Non-pigmented ciliary epithelial cell (primary cell): Measurements from ENCODE around the gene GINS1.
A peak's percentile ranks its signal among the peaks of the same experiment; 100 is the strongest.
"Not testable (repeated sequence)": the region's sequence is repeated elsewhere in the genome, so short reads cannot be mapped to it uniquely, and the experiment has no call there.

ENCODE experiments used
- DNase-seq: peaks from one replicate; pipeline ENCODE4 v3.0.0-alpha.2; 2010; ENCODE audit warnings: low read depth

GINS1 gene

GRCh38 chr20:25389858-25390537, 17.5 kb upstream of the GINS1 start:
- DNase-seq = no peak

- DNase-seq = peak; percentile 67
Observed at GRCh38 chr20:25390538-25391528, 16.6 kb upstream of the GINS1 start, which contains the start of gene ABHD12. Gene ABHD12, minus strand, starts transcription at chr20:25390835. Its CDS starts 132 bp downstream, at chr20:25390703.

GRCh38 chr20:25394276-25394675, 13.2 kb upstream of the GINS1 start:
- no peak for DNase-seq

- DNase-seq = no peak
Observed at GRCh38 chr20:25394996-25395395, 12.5 kb upstream of the GINS1 start.

DNA sequence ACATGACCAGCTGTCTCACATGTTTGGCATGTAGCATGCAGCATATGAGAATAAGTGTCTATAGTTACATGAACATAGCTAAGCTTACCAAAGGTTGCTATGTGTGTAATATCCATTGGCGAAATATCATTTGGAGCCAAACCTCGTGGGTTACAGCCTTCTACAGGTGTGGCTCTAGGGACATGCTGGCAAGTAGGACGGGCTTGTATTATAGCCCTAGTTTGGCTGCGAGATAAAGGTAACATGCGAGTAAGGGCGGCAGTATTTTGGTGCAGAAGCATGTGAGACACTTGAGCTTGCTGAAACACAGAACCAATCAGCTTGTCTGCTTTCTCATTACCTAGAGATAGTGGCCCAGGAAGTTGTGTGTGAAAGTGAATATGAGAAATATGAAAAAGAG, 10.4 kb upstream of the GINS1 start:
- DNase-seq = no peak

DNA sequence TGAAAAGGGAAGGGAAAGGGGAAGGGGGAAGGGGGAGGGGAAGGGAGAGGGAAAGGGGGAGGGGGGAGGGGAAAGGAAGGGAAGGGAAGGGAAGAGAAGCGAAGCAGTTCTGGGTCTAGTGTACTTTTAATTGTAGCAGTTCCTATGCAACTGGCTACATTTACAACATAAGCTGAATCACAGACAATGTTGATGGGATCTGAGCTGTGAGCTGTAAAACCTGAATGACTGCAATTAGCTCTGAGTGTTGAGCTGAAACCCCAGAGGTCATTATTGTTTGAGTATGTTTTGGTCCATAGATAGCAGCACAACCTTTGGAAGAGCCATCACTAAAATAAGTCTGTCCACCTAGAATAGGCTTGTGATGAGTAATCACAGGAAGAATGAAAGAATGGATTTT, 9.7 kb upstream of the GINS1 start:
- no peak for DNase-seq

DNA sequence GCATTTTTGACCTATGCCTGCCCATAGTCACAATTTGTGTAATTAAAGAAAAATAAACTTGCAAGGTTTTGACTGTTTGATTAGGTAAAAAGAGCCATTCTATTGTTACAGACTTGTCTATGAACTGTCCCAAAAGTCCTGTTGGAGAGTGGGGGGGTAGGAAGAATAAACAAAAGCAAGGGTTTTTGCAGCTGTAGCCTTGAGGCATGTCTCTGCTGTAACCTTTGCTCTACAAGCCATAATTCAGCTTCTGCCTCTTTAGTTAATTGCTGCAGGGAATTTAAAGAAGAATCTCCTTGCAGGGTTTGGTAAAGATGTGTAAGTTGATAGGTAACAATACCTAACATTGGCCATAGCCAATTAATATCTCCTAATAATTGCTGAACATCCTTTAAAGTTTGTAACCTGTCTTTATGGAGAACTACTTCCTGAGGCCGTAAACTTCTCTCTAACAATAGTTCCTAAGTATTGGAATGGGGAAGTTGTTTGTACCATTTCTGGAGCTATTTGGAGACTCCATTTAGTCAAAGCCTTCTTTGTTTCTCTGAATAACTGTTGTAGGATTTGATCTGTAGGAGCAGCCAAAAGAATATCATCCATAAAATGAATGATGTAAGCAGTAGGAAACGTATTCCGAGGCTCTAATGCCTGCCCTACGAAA, 9.0 kb upstream of the GINS1 start:
- DNase-seq = no peak

DNA sequence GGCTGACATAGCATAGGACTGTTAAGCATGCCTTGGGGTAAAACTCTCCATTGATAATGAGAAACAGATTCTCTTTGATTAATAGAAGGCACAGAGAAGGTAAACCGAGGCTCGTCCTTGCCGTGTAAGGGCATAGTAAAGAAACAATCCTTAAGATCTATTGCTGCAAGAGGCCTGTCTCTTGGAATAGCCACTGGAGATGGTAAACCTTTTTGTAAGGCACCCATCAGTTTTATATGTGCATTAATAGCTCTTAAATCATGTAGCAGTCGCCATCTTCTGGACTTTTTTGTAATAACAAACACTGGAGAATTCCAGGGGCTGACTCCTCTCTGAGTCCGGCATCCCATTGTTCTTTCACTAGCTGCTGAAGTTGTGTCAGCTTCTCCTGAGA, 8.4 kb upstream of the GINS1 start:
- peak; percentile 40 for DNase-seq

DNA sequence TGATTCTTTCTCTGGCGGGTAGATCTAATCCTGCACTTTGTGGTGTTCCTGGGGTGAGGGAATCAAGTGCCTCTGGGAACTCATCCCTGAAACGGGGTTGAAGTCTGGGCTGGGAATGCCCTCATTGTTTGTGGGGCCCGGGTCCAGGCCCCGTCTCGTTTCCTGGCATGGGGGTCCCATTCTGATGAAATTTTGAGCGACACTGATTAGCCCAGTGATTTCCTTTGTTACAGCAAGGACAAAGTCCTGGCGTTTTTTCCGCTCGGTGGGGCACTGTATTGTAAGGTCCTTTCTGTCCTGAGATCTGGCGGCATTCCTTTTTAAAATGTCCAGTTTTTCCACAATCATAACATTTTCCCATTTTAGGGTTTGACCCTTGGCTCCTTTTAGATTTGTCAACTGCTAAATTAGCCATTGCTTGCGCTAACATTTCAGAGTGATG, 7.2 kb upstream of the GINS1 start:
- not testable (repeated sequence) for DNase-seq

- DNase-seq = no peak
Observed at GRCh38 chr20:25402583-25402982, 4.9 kb upstream of the GINS1 start.

DNA sequence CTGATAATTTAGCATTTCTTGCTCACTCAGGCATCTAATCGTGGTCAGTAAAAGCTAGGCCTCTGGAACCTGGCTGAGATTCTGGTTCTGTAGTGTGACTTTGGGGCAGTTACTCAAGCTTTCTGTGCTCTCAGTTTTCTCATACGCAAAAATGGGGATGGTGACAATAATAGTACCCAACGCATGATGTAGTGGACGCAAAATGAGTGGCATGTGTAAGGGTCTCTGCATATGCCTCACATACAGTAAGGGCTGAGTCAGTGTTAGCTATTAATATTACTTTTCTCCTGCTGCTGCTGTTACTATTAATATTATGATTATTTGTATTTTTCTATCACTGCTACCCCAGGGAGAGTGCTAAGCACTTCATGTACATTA, 686 bp downstream of the GINS1 start:
- DNase-seq = no peak

DNA sequence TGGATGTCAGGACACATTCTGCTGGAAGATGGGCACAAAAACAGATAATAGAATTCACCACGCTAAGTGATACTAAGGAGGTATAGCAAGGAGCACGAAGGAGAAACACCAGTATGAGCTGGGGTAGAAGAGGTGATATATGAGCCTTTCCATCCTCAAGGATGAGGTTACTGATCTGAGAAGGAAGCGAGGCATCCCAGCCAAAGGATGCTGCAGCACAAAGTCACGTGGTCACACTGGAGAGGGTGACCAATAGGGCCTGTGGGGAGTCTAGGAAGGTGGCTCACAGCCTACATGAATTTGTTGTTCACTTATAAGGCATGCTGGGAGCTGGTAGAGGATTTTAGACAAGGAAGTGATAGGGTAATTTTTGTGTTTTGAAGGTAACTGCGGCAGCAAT, 1.4 kb downstream of the GINS1 start:
- no peak for DNase-seq

DNA sequence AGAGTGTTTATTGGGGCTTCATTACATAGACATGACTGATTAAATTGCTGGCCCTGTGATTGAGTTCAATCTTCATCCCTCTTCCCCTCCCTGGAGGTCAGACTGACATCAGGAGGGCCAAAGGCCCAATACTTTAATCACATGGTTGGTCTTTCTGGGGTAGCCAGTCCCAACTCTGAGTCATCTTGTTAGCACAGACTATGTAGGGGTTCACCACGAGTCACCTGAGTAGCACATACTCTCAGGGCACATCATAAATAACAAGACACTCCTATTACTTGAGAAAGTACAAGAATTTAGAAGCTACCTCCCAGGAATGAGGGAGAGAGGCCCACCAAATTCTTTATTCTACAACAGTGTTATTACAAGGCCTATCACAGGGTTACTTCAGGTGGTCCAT, 11.3 kb downstream of the GINS1 start:
- DNase-seq = no peak

- no peak for DNase-seq
Observed at GRCh38 chr20:25421102-25421501, 13.6 kb downstream of the GINS1 start.

GRCh38 chr20:25422032-25422431, 14.6 kb downstream of the GINS1 start:
- no peak for DNase-seq

DNA sequence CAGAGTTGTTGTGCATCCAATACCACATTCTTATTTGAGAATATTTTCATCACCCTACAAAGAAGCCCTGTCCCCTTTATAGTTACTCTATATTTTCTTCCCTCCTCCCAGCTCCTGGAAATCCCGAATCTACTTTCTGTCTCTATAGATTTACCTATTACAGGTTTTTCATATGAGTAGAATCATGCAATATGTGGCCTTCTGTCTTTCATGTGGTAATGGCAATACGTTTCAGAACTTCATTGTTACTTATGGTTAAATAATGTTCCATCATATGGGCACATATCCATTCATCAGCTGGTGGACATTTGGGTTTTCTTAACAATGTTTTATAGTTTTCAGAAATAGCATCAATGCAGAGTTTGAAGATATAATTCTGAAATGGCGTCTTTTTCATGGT, 17.1 kb downstream of the GINS1 start:
- DNase-seq = no peak

GRCh38 chr20:25437153-25437581, 29.7 kb downstream of the GINS1 start:
- DNase-seq = no peak

GRCh38 chr20:25439328-25439727, 31.9 kb downstream of the GINS1 start:
- no peak for DNase-seq

GRCh38 chr20:25444556-25444955, 37.1 kb downstream of the GINS1 start:
- no peak for DNase-seq

DNA sequence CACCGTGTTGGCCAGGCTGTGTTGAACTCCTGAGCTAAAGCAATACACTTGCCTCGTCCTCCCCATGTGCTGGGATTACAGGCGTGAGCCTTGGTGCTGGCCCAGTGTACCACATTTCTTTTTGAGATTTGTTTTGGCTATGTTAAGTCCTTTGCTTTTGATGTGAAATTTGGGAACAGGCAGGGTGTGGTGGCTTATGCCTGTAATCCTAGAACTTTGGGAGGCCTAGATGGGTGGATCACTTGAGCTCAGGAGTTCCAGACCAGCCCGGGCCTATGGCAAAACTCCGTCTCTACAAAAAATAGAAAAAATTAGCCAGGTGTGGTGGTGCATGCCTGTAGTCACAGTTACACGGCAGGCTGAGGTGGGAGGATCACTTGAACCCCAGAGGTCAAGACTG, 40.2 kb downstream of the GINS1 start:
- DNase-seq = no peak

DNA sequence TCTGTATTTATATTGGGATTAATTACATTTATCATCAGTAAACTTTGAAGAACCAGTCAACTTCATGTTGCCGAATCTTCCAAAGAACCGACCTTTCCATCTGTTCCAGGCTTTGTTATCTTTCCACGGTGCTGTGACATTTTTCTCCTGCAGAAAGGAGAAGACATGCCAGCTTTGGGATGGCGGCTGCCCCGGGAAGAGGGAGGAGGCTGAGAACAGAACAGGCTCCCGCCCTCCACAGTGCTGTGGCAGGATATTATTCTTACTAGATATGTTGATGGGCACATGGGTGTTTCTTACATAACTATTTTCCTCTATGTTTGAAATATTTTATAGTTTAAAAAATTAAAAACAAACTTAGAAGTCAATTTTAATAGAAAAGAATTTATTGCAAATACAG, 44.9 kb downstream of the GINS1 start:
- DNase-seq = no peak

GRCh38 chr20:25453035-25453810, 45.8 kb downstream of the GINS1 start:
- DNase-seq = peak; percentile 17
